Motor neuron (in vitro differentiated cells): Measurements from ENCODE around the gene STAMBPL1. TPM values are rescaled to one million over a fixed set of nuclear protein-coding genes. Genes with fewer than 3 reads are reported as not detected.

Experiments
- ATAC-seq, 8 experiments: fragments of 200-7000 bp; cut with Tn5 transposase; replicated peaks in 6 of 8; 2 replicates each; pipeline ENCODE4 v1.8.0; 2021; ENCODE audit warnings: mild to moderate bottlenecking in 8 of 8, moderate library complexity in 8 of 8
- H3K27ac ChIP-seq, 2 donors: fragments of 250-450 bp; sonication (Bioruptor Pico); 2 replicates each; pipeline ENCODE4 v1.9.0; 2021; ENCODE audit warnings: antibody characterized with exemption in 2 of 2, mild to moderate bottlenecking in 2 of 2, moderate library complexity in 1 of 2
- H3K4me1 ChIP-seq, 2 donors: fragments of 250-450 bp; sonication (Bioruptor Pico); replicated peaks in 1 of 2; 2 replicates each; pipeline ENCODE4 v1.6.1; 2021; ENCODE audit warnings: antibody characterized with exemption in 2 of 2, mild to moderate bottlenecking in 2 of 2, moderate library complexity in 1 of 2
- H3K4me3 ChIP-seq, 5 donors: fragments of 250-450 bp; sonication (Bioruptor Pico); 2 replicates each; pipeline ENCODE4 v1.9.0; 2021; ENCODE audit warnings: antibody characterized with exemption in 5 of 5, mild to moderate bottlenecking in 5 of 5, moderate library complexity in 4 of 5
- WGBS, 10 experiments: fragments of 450-650 bp; shearing (Covaris generic); methylation state at CpG; one replicate each; pipeline ENCODE4 v1.0.0; 2022; 5-methylcytosine and 5-hydroxymethylcytosine counted together
- in situ Hi-C, 9 experiments: fragments of 400-800 bp; cut with MboI; loops; one replicate each; pipeline ENCODE4 v1.15.0; 2021; ENCODE audit warnings: low sequenced_read_pairs in 9 of 9, low pct_unique_long_range_greater_than_20kb in 2 of 9; ENCODE audit not compliant: unreplicated experiment in 9 of 9
- total RNA-seq, 8 experiments: library from RNA; unstranded; fragments of 300-600 nt; gene quantifications; 2 replicates each; pipeline versions ENCODE4 v1.2.3 to v1.2.4, GENCODE V29; 2022

Gene STAMBPL1
- total RNA-seq, 8 experiments from 2014 or later: 5.8 to 24.7 (median 11.0) TPM

DNA sequence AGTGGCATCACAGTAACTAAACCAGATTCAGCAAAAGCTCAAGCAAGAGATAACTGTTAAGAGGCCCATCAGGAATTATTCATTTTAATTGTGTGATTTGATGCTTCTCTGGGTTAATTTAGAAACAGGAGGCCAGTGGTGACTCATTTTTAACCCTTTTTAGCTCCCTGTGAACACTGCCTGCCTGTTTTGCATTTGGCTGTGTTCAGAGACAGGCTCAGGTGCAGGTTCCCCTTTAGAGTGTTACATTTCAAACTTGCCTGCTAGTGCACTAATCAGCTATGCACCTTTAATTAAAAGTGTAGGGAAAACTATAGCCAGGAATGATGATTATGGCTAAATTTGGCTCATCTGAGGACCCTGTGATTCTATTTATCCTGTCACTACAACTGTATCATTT is 6.5 kb downstream of the STAMBPL1 start:
- Histone ChIP-seq H3K27ac (no peak overlapping the region), H3K4me3 (no peak overlapping the region), H3K4me1 (peaks cover 12 to 28% of the 10 kb centered on the region in 2 donors)
- in situ Hi-C loops: no loop called here
- peak in 5 of 8 experiments; percentile 74 to 91 (median 77) for ATAC-seq

DNA sequence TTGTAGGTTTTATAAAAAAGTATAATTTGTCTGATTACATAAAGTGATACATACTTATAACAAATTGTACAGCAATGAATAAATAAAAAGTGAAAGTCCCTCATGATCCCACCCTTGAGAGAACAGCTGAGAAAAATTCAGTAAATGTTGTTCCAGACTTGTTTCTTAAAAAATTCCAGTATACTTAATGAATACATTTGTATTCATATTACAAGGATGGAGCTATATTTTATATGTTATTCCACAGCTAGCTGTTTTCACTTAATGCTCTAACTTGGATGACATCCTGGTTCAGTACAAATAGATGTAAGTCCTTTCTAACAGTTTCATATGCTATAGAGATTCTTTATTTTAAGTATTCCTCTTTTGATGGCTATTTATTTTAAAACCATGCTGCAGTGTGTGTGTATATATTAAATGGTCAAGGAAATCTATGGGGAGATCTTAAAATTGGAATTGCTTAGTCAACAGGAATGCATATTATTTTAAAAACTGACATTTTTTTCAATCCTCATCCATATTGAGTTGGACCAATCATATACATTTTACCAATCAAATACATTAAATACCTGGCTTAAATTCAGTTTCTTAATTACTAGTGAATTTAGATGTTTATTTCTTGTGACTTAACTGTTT is 8.9 kb downstream of the STAMBPL1 start:
- no peak overlapping the region for H3K27ac ChIP-seq
- no peak for ATAC-seq

DNA sequence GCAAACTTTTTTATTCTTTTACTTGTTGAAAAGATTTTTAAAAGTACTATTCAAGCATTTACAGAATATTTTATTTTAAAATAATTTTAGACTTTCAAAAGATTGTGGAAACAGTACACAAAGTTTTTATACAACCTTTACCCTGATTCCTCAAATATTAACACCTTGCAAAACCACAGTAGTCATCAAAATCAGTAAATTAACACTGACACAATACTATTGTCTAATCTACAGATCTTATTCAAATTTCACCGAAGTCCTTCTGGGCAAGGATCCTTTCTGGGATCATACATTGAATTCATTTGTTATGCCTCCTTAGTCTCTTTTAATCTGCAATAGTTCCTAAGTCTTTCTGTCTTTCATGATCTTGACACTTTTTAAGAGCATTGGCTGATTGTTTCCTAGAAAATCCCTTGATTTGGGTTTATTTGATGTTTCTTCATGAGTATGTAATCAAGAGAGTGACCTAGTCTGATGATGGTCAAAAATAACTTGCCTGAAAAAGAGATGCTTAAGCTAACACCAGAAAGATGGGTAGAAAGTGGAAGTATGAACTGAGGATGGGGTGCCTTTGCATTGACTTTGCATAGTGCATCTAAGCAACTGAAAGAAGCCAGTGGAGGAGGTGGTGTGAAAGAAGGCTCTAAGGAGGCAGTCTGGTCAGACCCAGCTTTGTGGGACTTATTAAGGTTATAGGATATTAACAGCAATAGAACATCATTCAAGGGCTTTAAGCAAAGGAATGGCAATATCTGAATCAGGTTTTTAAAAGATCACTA is 9.7 kb downstream of the STAMBPL1 start:
- Histone ChIP-seq H3K27ac (no peak overlapping the region), H3K4me1 (peaks cover 4 to 13% of the 10 kb centered on the region in 2 donors), H3K4me3 (no peak overlapping the region)
- ATAC-seq: no peak
- in situ Hi-C loops: no loop called here
- 73 to 100% (median 96%) methylated on average over 1 of the region's 1 CpG; no CpG with 5 or more reads in 2 of the 10 experiments for WGBS, 10 experiments

More for the DNA sequence above, 8.9 kb downstream of the STAMBPL1 start:
- no peak overlapping the region for H3K4me3 ChIP-seq
- in situ Hi-C loops: no loop called here
- peaks cover 4 to 13% of the 10 kb centered on the region in 2 donors for H3K4me1 ChIP-seq

DNA sequence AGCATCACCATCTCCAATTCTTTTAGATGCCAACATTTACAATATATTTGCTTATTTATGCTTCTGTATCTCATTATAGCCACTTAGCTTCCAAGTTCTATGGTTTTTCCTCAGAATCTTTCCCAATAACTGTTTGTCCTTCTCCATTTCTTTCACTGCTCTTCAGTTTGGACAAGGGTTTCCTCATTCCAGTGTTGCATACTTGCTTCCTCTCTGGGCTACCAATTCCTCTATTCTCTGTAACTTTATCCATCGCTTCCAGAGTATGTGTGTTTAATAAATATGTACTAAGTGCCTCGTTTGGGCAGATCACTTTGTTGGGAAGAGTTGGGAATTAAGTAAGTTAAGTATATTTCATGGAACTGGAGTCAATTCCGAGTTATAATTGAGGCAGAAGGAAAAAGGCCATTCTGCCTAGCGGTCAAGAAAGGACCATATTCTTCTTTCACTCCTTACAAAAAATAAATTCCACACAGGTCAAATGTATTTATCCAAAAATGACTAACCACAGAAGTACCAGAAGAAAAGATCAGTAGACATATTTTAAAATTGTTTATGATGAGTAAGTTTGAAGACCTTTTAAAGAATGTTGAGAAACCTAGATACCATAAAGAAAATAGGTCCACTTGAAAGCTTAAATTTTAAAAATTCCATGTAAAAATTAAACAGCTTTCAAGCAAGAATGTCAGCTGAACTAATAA is 10.8 kb downstream of the STAMBPL1 start:
- Histone ChIP-seq H3K27ac (no peak overlapping the region), H3K4me3 (no peak overlapping the region), H3K4me1 (peaks cover 4 to 13% of the 10 kb centered on the region in 2 donors)
- ATAC-seq: no peak
- in situ Hi-C loops: no loop called here
- WGBS, 10 experiments: 83 to 100% (median 95%) methylated on average over 1 to 4 of the region's 4 CpGs

DNA sequence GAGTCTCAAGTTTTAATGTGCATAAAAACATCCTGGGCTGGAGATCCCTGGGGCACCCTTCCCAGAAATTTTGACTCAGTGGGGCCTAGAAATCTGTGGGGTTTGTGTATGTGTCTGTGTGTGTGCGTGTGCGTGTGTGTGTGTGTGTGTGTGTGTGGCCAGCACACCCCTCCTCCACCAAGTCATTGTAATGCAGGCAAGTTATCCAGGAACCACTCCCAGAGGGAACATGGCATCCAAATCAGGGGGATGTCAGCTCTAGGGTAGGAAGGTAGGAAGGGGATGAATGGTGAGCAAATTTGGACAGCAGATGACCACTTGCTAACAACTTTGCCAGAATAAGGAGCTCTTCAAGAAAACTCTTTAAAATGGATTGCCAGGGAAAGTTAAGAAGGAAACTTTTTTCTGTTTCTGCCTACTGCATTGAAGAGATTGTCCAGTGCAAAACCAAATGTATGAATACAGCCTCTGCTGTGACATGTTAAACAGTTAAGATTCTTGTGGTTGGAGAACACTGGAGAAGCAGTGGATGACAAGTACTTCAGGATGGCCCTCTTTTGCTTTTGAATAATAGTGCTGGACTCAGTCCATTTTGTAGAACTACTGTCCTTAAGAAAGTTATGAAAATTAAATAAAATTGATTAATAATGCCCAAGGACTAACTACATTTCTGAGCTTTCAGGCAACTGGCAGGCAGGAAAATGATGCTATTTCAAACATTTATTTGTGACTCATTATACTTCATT is 12.3 kb downstream of the STAMBPL1 start:
- H3K4me3 ChIP-seq: no peak overlapping the region
- peak in 2 of 8 experiments; percentile 39 to 42 for ATAC-seq
- 42 to 82% (median 70%) methylated on average over 2 of the region's 2 CpGs; no CpG with 5 or more reads in 5 of the 10 experiments for WGBS, 10 experiments
- no peaks in the 10 kb centered on the region for H3K4me1 ChIP-seq
- in situ Hi-C loops: no loop called here
- H3K27ac ChIP-seq: no peak overlapping the region

DNA sequence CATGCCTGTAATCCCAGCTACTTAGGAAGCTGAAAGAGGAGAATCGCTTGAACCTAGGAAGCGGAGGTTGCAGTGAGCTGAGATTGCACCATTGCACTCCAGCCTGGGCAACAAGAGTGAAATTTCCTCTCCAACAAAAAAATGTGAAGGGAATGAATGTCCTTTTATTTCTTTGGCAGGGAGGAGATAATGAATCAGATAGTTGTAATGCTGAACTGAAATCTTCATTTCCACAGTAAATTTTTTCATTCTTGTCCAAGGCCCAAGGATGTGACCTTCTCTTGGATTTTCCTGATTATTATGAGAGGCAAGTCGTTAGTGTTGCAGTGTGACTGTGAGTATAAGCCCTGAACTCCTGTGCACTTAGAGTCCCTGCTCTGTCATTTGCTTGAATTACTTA is 13.6 kb downstream of the STAMBPL1 start:
- in situ Hi-C loops: no loop called here
- no peak overlapping the region for H3K27ac ChIP-seq
- 0 to 100% (median 60%) methylated on average over 1 to 3 of the region's 3 CpGs; no CpG with 5 or more reads in 3 of the 10 experiments for WGBS, 10 experiments
- ATAC-seq: no peak
- no peaks in the 10 kb centered on the region for H3K4me1 ChIP-seq
- no peak overlapping the region for H3K4me3 ChIP-seq

DNA sequence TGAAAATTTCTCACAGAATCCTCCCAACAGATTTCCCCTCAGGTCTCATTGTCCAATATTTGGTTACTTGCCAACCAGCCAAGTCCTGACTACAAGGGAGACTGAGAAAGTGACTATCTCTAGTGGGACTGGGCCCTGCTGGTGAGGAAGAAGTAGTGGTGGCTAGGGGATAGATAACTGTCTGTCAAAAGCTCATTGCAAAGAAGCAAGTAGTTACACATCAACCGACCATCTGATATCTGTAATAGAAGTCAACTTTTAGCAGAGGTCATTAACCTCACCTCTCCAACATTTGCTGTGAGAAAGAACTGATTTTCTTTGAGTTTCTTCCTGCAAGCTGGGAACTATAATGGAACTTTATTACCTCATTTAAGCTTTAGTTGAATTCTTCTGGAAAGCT is 15.2 kb downstream of the STAMBPL1 start:
- Histone ChIP-seq H3K27ac (no peak overlapping the region), H3K4me3 (no peak overlapping the region), H3K4me1 (no peaks in the 10 kb centered on the region)
- no peak for ATAC-seq
- in situ Hi-C loops: no loop called here
- WGBS, 10 experiments: 88 to 100% (median 100%) methylated on average over 1 of the region's 1 CpG; no CpG with 5 or more reads in 5 of the 10 experiments

DNA sequence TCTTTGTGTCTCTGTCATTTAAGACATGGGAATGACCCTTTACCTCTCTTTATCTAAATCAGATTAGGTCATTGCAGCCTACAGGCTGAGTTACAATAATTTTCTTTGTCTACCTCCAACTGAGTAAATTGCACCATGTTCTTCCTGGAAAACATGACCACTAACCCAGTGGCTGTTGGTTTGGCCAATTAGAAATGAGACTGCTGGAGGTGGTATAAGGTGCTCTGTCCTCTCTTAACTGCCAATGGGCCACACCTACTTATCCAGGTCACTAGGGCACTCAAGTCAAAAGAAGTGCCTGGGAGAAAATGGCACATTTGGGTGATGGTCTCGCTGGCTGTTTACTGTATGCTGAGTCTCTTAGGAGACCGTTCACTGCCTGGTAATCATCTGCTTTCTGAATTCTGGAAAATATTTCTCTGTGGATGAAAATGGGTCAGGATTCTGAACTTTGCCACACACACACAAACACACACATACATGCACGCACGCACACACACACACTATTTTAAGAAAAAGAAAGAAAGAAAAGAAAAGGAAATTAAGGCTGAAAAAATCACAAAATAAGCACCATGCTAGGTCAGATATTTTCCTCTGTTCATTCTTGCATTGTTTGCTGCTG is 16.4 kb downstream of the STAMBPL1 start:
- Histone ChIP-seq H3K4me1 (no peaks in the 10 kb centered on the region), H3K4me3 (no peak overlapping the region), H3K27ac (no peak overlapping the region)
- peak in 3 of 8 experiments; percentile 10 to 75 (median 15) for ATAC-seq
- in situ Hi-C loops: no loop called here
- 40 to 100% (median 90%) methylated on average over 1 to 4 of the region's 4 CpGs; no CpG with 5 or more reads in 1 of the 10 experiments for WGBS, 10 experiments

DNA sequence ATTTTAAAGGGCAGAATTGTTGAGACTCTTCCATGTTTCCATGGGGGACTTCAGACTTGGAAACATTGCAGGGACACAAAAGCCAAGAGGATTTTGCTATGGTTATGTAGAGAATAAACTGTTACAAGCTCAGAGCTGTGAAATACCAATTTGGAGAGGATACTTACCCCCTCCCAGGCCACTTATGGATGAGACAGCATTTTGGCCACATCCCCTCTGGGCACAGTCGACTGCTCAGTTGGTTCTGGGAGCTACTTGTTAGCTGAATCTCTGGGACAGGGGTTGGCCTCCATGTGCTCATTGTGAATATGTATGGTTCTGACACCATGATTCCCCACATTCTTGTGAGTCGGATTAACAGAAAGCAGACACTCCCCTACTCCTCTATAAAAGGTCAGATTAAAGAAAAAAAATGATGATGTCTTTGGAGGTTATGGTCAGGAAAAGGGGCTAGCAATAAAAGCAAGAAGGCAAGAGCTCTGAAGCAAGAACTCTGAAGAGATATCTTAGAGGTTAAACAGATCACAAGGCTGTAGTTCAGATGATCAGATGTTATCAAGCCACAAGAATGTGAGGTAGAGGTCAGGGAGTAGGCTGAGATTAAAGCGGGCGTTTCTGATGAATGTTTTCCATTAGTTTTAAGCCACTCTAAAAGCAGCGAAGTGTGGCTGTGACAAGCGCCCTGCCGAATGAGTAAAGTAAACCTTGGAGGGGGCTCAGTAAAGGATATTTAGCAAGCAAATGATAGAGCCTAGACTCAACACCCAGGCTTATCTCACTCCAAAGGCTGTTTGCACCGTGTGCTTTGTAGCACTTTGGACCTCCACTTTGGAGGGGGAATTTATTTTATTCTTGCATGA is 17.2 kb downstream of the STAMBPL1 start:
- Histone ChIP-seq H3K4me1 (no peaks in the 10 kb centered on the region), H3K27ac (no peak overlapping the region), H3K4me3 (no peak overlapping the region)
- ATAC-seq: peak in 6 of 8 experiments; percentile 25 to 93 (median 84)
- in situ Hi-C loops: no loop called here
- WGBS, 10 experiments: 0 to 97% (median 77%) methylated on average over 1 to 8 of the region's 8 CpGs

DNA sequence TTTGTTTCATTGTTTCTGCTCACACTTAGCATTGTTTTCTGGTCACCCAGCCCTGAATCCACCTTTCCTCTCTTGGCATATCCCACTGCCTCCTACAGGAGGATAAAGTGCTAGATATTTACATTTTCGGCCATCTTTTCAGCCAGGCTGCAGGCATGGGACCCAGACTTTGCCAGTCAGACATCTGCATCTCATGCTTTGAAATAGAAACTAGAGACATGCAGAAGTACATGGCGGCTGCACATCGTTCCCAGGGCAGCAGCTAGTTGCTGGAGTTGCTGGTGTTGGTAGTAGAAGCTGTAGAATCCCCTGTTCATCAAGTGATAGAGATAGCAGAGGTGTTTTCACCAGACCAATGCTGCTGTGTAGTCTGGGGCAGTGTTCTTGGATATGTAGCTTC is 18.7 kb downstream of the STAMBPL1 start:
- WGBS, 10 experiments: 75 to 100% (median 93%) methylated on average over 1 to 3 of the region's 3 CpGs; no CpG with 5 or more reads in 1 of the 10 experiments
- Histone ChIP-seq H3K27ac (no peak overlapping the region), H3K4me1 (no peaks in the 10 kb centered on the region), H3K4me3 (no peak overlapping the region)
- no peak for ATAC-seq
- in situ Hi-C loops: no loop called here

DNA sequence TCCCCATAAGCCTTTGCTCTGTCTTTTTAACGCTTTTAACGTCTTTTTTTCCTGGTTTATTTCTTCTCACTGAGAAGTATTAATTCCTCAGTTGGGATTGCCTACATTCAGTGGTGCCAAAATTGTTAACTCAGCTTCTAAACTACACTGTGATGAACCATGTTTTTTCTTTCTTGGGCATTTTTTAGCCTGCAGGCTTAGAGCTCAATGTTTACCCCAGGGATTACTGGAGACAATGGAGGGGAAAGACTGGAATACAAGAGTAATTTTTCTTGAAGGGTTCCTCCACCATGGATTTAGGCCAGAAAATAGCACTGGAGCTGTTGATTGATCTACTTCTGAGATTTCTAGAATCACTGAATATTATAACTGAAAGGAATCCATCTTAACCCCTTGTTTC is 19.8 kb downstream of the STAMBPL1 start:
- H3K4me1 ChIP-seq: no peaks in the 10 kb centered on the region
- in situ Hi-C loops: no loop called here
- 83 to 100% (median 96%) methylated on average over 2 of the region's 2 CpGs; no CpG with 5 or more reads in 3 of the 10 experiments for WGBS, 10 experiments
- no peak overlapping the region for H3K4me3 ChIP-seq
- H3K27ac ChIP-seq: no peak overlapping the region
- no peak for ATAC-seq
